H1 (cell line): ENCODE results near the gene KCNMB2. TPM values are rescaled to one million over a fixed set of nuclear protein-coding genes. Genes with fewer than 3 reads are reported as not detected.

Experiments
- ASH2L ChIP-seq: fragments of 200-600, 300-600 bp; sonication (generic); IDR thresholded peaks from one replicate; pipeline ENCODE4 v1.7.1; 2017; ENCODE audit warnings: low read length
- SP2 ChIP-seq: IDR thresholded peaks from 2 replicates; pipeline ENCODE4 v1.6.1; 2012; ENCODE audit warnings: mild to moderate bottlenecking, low read length, inconsistent platforms
- polyA plus RNA-seq, 7 experiments: library from polyadenylated mRNA; depleted of rRNA in 3 of 7; stranded (reverse) in 5 of 7; unstranded in 2 of 7; fragments of >200 nt in 5 of 7; fragments of 200-250 nt in 2 of 7; gene quantifications; 1 replicate in 5 of 7; 2 replicates in 1 of 7; 4 replicates in 1 of 7; pipeline versions ENCODE4 v1.2.1 to v1.2.3, GENCODE V29; 2011 to 2013; ENCODE audit warnings: missing spikeins in 2 of 7, mixed read lengths in 2 of 7
- total RNA-seq: library from RNA; stranded (reverse); fragmentation: NEBNext Ultra II Directional; extraction: Animal tissue kit (Norgen Biotek cat#: 25700); gene quantifications from 2 replicates; pipeline ENCODE4 v1.2.1, GENCODE V29; 2021

The KCNMB2 gene
- total and polyA plus RNA-seq, 2 of the 8 experiments (the other 6 are each of a cell fraction or from before 2014, with no cell fraction given) = not detected

- TF ChIP-seq SP2 = no peak
- no peak for TF ChIP-seq ASH2L
These were observed 163.6 kb downstream of the KCNMB2 start (continued) for GRCh38 chr3:178699810-178700209.
